H9 (cell line): ENCODE data around the gene SSTR5. TPM values are rescaled to one million over a fixed set of nuclear protein-coding genes. Genes with fewer than 3 reads are reported as not detected.

Experiments used
- DNase-seq: peaks from one replicate; pipeline ENCODE4 v3.0.0-alpha.2; 2017
- H2AFZ ChIP-seq: one replicate; pipeline ENCODE4 v1.6.1; 2013; ENCODE audit warnings: mild to moderate bottlenecking, low read length, control low read depth, moderate library complexity
- H2AK5ac ChIP-seq: 2 replicates; pipeline ENCODE4 v1.6.1; 2013; ENCODE audit warnings: low read length, control low read depth, mixed read lengths; ENCODE audit not compliant: insufficient read length
- H2BK120ac ChIP-seq: one replicate; pipeline ENCODE4 v1.6.1; 2013; ENCODE audit warnings: low read depth, mild to moderate bottlenecking, low read length, control low read depth, inconsistent platforms; ENCODE audit not compliant: poor library complexity, severe bottlenecking
- H2BK12ac ChIP-seq: 2 replicates; pipeline ENCODE4 v1.6.1; 2013; ENCODE audit warnings: low read length, control low read depth, mixed read lengths, low read depth; ENCODE audit not compliant: insufficient read length
- H2BK15ac ChIP-seq: 2 replicates; pipeline ENCODE4 v1.6.1; 2013; ENCODE audit warnings: low read depth, low read length, control low read depth
- H2BK20ac ChIP-seq: one replicate; pipeline ENCODE4 v1.6.1; 2013; ENCODE audit warnings: low read depth, mild to moderate bottlenecking, low read length, control low read depth, inconsistent platforms; ENCODE audit not compliant: poor library complexity, severe bottlenecking
- H2BK5ac ChIP-seq: 2 replicates; pipeline ENCODE4 v1.6.1; 2013; ENCODE audit warnings: low read length, control low read depth, mixed read lengths; ENCODE audit not compliant: insufficient read length
- H3K14ac ChIP-seq: 2 replicates; pipeline ENCODE4 v1.6.1; 2013; ENCODE audit warnings: low read length, control low read depth; ENCODE audit not compliant: insufficient read depth
- H3K18ac ChIP-seq: 2 replicates; pipeline ENCODE4 v1.6.1; 2013; ENCODE audit warnings: low read depth, mild to moderate bottlenecking, mixed read lengths, low read length, control low read depth; ENCODE audit not compliant: insufficient read length
- H3K23ac ChIP-seq: 2 replicates; pipeline ENCODE4 v1.6.1; 2013; ENCODE audit warnings: low read length, control low read depth, mixed read lengths, low read depth; ENCODE audit not compliant: insufficient read length
- H3K23me2 ChIP-seq: 2 replicates; pipeline ENCODE4 v1.6.1; 2013; ENCODE audit warnings: low read depth, mild to moderate bottlenecking, mixed read lengths, low read length, control low read depth; ENCODE audit not compliant: insufficient read length, poor library complexity, severe bottlenecking
- H3K27ac ChIP-seq: 2 replicates; pipeline ENCODE4 v1.5.1; 2013; ENCODE audit warnings: low read length, control low read depth, mixed read lengths, low read depth; ENCODE audit not compliant: insufficient read length
- H3K27me3 ChIP-seq: 2 replicates; pipeline ENCODE4 v1.6.1; 2013; ENCODE audit warnings: low read length, control low read depth, inconsistent platforms; ENCODE audit not compliant: insufficient read depth
- H3K4ac ChIP-seq: 2 replicates; pipeline ENCODE4 v1.6.1; 2013; ENCODE audit warnings: low read depth, mild to moderate bottlenecking, control low read depth, inconsistent platforms, low read length, moderate library complexity
- H3K4me1 ChIP-seq: 2 replicates; pipeline ENCODE4 v1.6.1; 2013; ENCODE audit warnings: low read length, control low read depth, inconsistent platforms; ENCODE audit not compliant: insufficient read depth
- H3K4me2 ChIP-seq: 2 replicates; pipeline ENCODE4 v1.6.1; 2013; ENCODE audit warnings: low read length, control low read depth, mixed read lengths; ENCODE audit not compliant: insufficient read length, insufficient read depth
- H3K56ac ChIP-seq: 2 replicates; pipeline ENCODE4 v1.6.1; 2013; ENCODE audit warnings: low read depth, mild to moderate bottlenecking, mixed read lengths, low read length, control low read depth; ENCODE audit not compliant: insufficient read length
- H3K79me1 ChIP-seq: 2 replicates; pipeline ENCODE4 v1.6.1; 2013; ENCODE audit warnings: low read depth, mild to moderate bottlenecking, moderate library complexity, low read length, control low read depth, inconsistent platforms; ENCODE audit not compliant: insufficient read depth, poor library complexity, severe bottlenecking
- H3K79me2 ChIP-seq: 2 replicates; pipeline ENCODE4 v1.6.1; 2013; ENCODE audit warnings: low read length, control low read depth, inconsistent platforms; ENCODE audit not compliant: insufficient read depth
- H3K9ac ChIP-seq: 2 replicates; pipeline ENCODE4 v1.6.1; 2013; ENCODE audit warnings: low read length, control low read depth, mixed read lengths; ENCODE audit not compliant: insufficient read length; ENCODE audit errors: extremely low read depth
- H3K9me3 ChIP-seq: one replicate; pipeline ENCODE4 v1.6.1; 2013; ENCODE audit warnings: low read depth, low read length, inconsistent platforms; ENCODE audit not compliant: control insufficient read depth
- H3T11ph ChIP-seq: one replicate; pipeline ENCODE4 v1.6.1; 2013; ENCODE audit warnings: mild to moderate bottlenecking, low read length, control low read depth, inconsistent platforms
- H4K20me1 ChIP-seq: one replicate; pipeline ENCODE4 v1.6.1; 2013; ENCODE audit not compliant: control insufficient read depth, insufficient read length, insufficient read depth
- H4K5ac ChIP-seq: 2 replicates; pipeline ENCODE4 v1.6.1; 2013; ENCODE audit warnings: low read depth, mild to moderate bottlenecking, mixed read lengths, low read length, control low read depth; ENCODE audit not compliant: insufficient read length
- H4K8ac ChIP-seq: replicated peaks from 2 replicates; pipeline ENCODE4 v1.6.1; 2013; ENCODE audit warnings: low read length, control low read depth, mixed read lengths, low read depth; ENCODE audit not compliant: insufficient read length
- H4K91ac ChIP-seq: 2 replicates; pipeline ENCODE4 v1.6.1; 2013; ENCODE audit warnings: low read depth, mild to moderate bottlenecking, moderate library complexity, mixed read lengths, low read length, control low read depth; ENCODE audit not compliant: insufficient read length
- H3K27ac Mint-ChIP-seq, 3 experiments: 2 replicates in 2 of 3; 3 replicates in 1 of 3; pipeline ENCODE4 v1.8.0; 2020 to 2021; ENCODE audit warnings: mixed read lengths in 3 of 3, mild to moderate bottlenecking in 1 of 3, moderate library complexity in 1 of 3
- H3K27me3 Mint-ChIP-seq: 2 replicates; pipeline ENCODE4 v1.8.0; 2021; ENCODE audit warnings: low read depth, mild to moderate bottlenecking, moderate library complexity, mixed read lengths
- H3K36me3 Mint-ChIP-seq, 3 experiments: 2 replicates in 2 of 3; 3 replicates in 1 of 3; pipeline ENCODE4 v1.8.0; 2020 to 2021; ENCODE audit warnings: low read depth in 3 of 3, mixed read lengths in 3 of 3; ENCODE audit not compliant: insufficient read depth in 1 of 3
- H3K4me1 Mint-ChIP-seq, 2 experiments: 2 replicates each; pipeline ENCODE4 v1.8.0; 2020; ENCODE audit warnings: mixed read lengths in 2 of 2
- H3K4me3 Mint-ChIP-seq, 2 experiments: 2 replicates in 1 of 2; 3 replicates in 1 of 2; pipeline ENCODE4 v1.8.0; 2020 to 2021; ENCODE audit warnings: mild to moderate bottlenecking in 2 of 2, mixed read lengths in 2 of 2, moderate library complexity in 1 of 2
- H3K9me3 Mint-ChIP-seq, 2 experiments: 2 replicates in 1 of 2; 3 replicates in 1 of 2; pipeline ENCODE4 v1.8.0; 2020; ENCODE audit warnings: mild to moderate bottlenecking in 2 of 2, mixed read lengths in 2 of 2, moderate library complexity in 1 of 2
- WGBS: extraction: QIAGEN DNeasy Blood & Tissue Kit; methylation state at CpG from one replicate; pipeline ENCODE4 v1.1.7; 2013; ENCODE audit warnings: missing lambda C conversion rate, low lambda C conversion rate, mixed read lengths; ENCODE audit not compliant: insufficient read length; ENCODE audit errors: extremely low coverage; 5-methylcytosine and 5-hydroxymethylcytosine counted together
- total RNA-seq: library from RNA; stranded (reverse); gene quantifications from 2 replicates; pipeline ENCODE4 v1.2.1, GENCODE V29; 2021
- TF ChIP-seq, protein P1 (sequence below): fragments of 200-600 bp; sonication (generic); conservative IDR thresholded peaks from 3 replicates; pipeline ENCODE4 v1.8.0; 2021; ENCODE audit warnings: antibody characterized with exemption, mild to moderate bottlenecking

SSTR5 gene
- total RNA-seq, 1 experiment from 2014 or later, result 0.22 TPM

DNA sequence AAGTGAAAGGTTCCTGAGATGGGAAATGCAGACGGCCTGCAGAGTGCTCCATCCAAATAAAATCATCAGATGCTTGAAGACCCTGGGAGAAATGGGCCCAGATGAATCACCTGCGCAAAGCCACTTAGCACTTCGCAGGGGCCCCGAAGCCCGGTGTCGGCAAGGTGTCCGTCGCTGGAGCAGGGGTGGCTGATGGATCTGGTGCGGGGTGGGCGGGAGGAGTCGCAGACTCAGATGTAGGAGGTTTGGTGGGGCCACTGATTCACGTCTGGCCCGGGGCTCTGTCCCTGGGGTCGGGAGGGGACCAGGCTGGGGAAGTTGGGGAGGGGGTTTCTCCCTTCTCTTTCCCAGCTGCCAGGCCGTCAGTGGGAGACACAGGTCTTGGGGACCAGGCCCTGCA, 21.6 kb upstream of the SSTR5 start:
- Mint-ChIP-seq H3K4me1 (0 out of 4 replicates have a peak, but pooled peaks cover 0 to 4% of the 10 kb centered on the region in 2 experiments), H3K9me3 (no peaks in the 10 kb centered on the region), H3K27ac (no peak overlapping the region), H3K27me3 (peaks cover 5% of the 10 kb centered on the region; the same call in 1 of the 2 replicates), H3K4me3 (no peak overlapping the region), H3K36me3 (no peaks in the 10 kb centered on the region)
- Histone ChIP-seq H3K4me2 (no peak overlapping the region), H3K27ac (no peak overlapping the region), H3K18ac (no peak overlapping the region), H4K91ac (no peak overlapping the region), H3K14ac (no peak overlapping the region), H3T11ph (no peak overlapping the region), H3K79me2 (no peaks in the 10 kb centered on the region), H2AFZ (no peak overlapping the region), H2BK15ac (no peak overlapping the region), H3K4ac (no peak overlapping the region), H3K56ac (no peak overlapping the region), H2BK20ac (no peak overlapping the region), H3K79me1 (no peaks in the 10 kb centered on the region), H3K4me1 (no peaks in the 10 kb centered on the region), H4K5ac (no peak overlapping the region), H3K27me3 (no peaks in the 10 kb centered on the region), H2BK120ac (no peak overlapping the region), H2AK5ac (no peak overlapping the region), H2BK12ac (no peak overlapping the region), H3K9me3 (no peaks in the 10 kb centered on the region), H3K9ac (no peak overlapping the region), H4K20me1 (no peaks in the 10 kb centered on the region), H3K23me2 (peaks cover 4% of the 10 kb centered on the region), H3K23ac (no peak overlapping the region), H4K8ac (no peak overlapping the region), H2BK5ac (no peak overlapping the region)
- TF ChIP-seq, protein P1, sequence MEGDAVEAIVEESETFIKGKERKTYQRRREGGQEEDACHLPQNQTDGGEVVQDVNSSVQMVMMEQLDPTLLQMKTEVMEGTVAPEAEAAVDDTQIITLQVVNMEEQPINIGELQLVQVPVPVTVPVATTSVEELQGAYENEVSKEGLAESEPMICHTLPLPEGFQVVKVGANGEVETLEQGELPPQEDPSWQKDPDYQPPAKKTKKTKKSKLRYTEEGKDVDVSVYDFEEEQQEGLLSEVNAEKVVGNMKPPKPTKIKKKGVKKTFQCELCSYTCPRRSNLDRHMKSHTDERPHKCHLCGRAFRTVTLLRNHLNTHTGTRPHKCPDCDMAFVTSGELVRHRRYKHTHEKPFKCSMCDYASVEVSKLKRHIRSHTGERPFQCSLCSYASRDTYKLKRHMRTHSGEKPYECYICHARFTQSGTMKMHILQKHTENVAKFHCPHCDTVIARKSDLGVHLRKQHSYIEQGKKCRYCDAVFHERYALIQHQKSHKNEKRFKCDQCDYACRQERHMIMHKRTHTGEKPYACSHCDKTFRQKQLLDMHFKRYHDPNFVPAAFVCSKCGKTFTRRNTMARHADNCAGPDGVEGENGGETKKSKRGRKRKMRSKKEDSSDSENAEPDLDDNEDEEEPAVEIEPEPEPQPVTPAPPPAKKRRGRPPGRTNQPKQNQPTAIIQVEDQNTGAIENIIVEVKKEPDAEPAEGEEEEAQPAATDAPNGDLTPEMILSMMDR, result no peak
- WGBS, result no CpG with 5 or more reads among the region's 15 CpGs
- no peak for DNase-seq
